ENCODE results near the gene GALNT14.
A peak's percentile ranks its signal among the peaks of the same experiment; 100 is the strongest.

The GALNT14 gene

GRCh38 chr2:31086590-31086989, 51.6 kb downstream of the GALNT14 start:
- DNase-seq: no peak

- DNase-seq: no peak
Observed at GRCh38 chr2:31083234-31083993, 54.8 kb downstream of the GALNT14 start.

GRCh38 chr2:31082002-31082401, 56.2 kb downstream of the GALNT14 start:
- DNase-seq: no peak

- DNase-seq: no peak
Observed at GRCh38 chr2:31081492-31081891, 56.7 kb downstream of the GALNT14 start.

- DNase-seq: no peak
Observed at GRCh38 chr2:31080361-31080760, 57.9 kb downstream of the GALNT14 start.

GRCh38 chr2:31079665-31080064, 58.6 kb downstream of the GALNT14 start:
- DNase-seq: no peak

GRCh38 chr2:31078579-31079105, 59.6 kb downstream of the GALNT14 start:
- no peak for DNase-seq

- no peak for DNase-seq
Observed at GRCh38 chr2:31078011-31078410, 60.2 kb downstream of the GALNT14 start.

- peak; percentile 22 for DNase-seq
Observed at GRCh38 chr2:31075941-31076590, 62.2 kb downstream of the GALNT14 start.

GRCh38 chr2:31075431-31075830, 62.8 kb downstream of the GALNT14 start:
- DNase-seq: no peak

GRCh38 chr2:31071741-31072140, 66.5 kb downstream of the GALNT14 start:
- DNase-seq: no peak

- no peak for DNase-seq
Observed at GRCh38 chr2:31070339-31071125, 67.7 kb downstream of the GALNT14 start.

- DNase-seq: no peak
Observed at GRCh38 chr2:31069643-31070325, 68.5 kb downstream of the GALNT14 start.

GRCh38 chr2:31067259-31067658, 71.0 kb downstream of the GALNT14 start:
- no peak for DNase-seq

- DNase-seq: no peak
Observed at GRCh38 chr2:31066551-31066950, 71.7 kb downstream of the GALNT14 start.

GRCh38 chr2:31066086-31066485, 72.2 kb downstream of the GALNT14 start:
- DNase-seq: no peak

GRCh38 chr2:31065356-31065755, 72.9 kb downstream of the GALNT14 start:
- no peak for DNase-seq

- DNase-seq: no peak
Observed at GRCh38 chr2:31060397-31060796, 77.8 kb downstream of the GALNT14 start.

GRCh38 chr2:31058096-31059035, 79.9 kb downstream of the GALNT14 start:
- DNase-seq: no peak

- no peak for DNase-seq
Observed at GRCh38 chr2:31057691-31058090, 80.5 kb downstream of the GALNT14 start.

GRCh38 chr2:31055938-31056337, 82.3 kb downstream of the GALNT14 start:
- no peak for DNase-seq
